PC-9 (cell line): ENCODE measurements around the gene EVC. TPM values are rescaled to one million over a fixed set of nuclear protein-coding genes. Genes with fewer than 3 reads are reported as not detected.
A peak's percentile ranks its signal among the peaks of the same experiment; 100 is the strongest.

Experiments
- BruUV-seq: library from RNA; stranded (reverse); fragments of 400-500 nt; replicated peaks from 2 replicates; lab custom pipeline; 2021; lab: Mats Ljungman, UMichigan
- CTCF ChIA-PET: fragments of 300-600 bp; sonication (Branson Sonifier 250); formaldehyde crosslinking; loops from one replicate; lab custom pipeline; 2022; ENCODE audit warnings: antibody characterized with exemption; lab: Charles Lee
- POLR2A ChIA-PET: fragments of 300-600 bp; sonication (Branson Sonifier 250); formaldehyde crosslinking; loops from one replicate; lab custom pipeline; 2022; ENCODE audit warnings: antibody characterized with exemption; ENCODE audit not compliant: unreplicated experiment; lab: Charles Lee
- DNase-seq, 2 experiments: peaks; one replicate each; pipeline versions ENCODE4 v3.0.0 to v3.0.0-alpha.2; 2015 to 2022; ENCODE audit warnings: mixed read lengths in 1 of 2
- H2AFZ ChIP-seq: fragments of 200-600 bp; sonication (generic); 2 replicates; pipeline ENCODE4 v1.8.1; 2017; ENCODE audit warnings: antibody characterized with exemption
- H3F3A ChIP-seq: fragments of 200-600 bp; sonication (generic); 2 replicates; pipeline ENCODE4 v1.8.1; 2017; ENCODE audit warnings: antibody characterized with exemption, mild to moderate bottlenecking, low read depth; ENCODE audit not compliant: insufficient read depth
- H3K27ac ChIP-seq: fragments of 200-600 bp; sonication (generic); 2 replicates; pipeline ENCODE4 v1.6.1; 2016; ENCODE audit warnings: mixed run types
- H3K27me3 ChIP-seq: fragments of 200-600 bp; sonication (generic); 2 replicates; pipeline ENCODE4 v1.6.1; 2016; ENCODE audit warnings: low read depth, mixed run types; ENCODE audit not compliant: insufficient read depth
- H3K36me3 ChIP-seq: fragments of 200-600 bp; sonication (generic); 2 replicates; pipeline ENCODE4 v1.6.1; 2016; ENCODE audit warnings: low read depth, mixed run types
- H3K4me1 ChIP-seq: fragments of 200-600 bp; sonication (generic); replicated peaks from 2 replicates; pipeline ENCODE4 v1.6.1; 2016; ENCODE audit warnings: mixed run types; ENCODE audit not compliant: insufficient read depth
- H3K4me2 ChIP-seq: fragments of 200-600 bp; sonication (generic); 2 replicates; pipeline ENCODE4 v1.6.1; 2017; ENCODE audit warnings: mixed run types
- H3K4me3 ChIP-seq: fragments of 200-600 bp; sonication (generic); 2 replicates; pipeline ENCODE4 v1.6.1; 2016; ENCODE audit warnings: mixed run types
- H3K79me2 ChIP-seq: fragments of 200-600 bp; sonication (generic); 2 replicates; pipeline ENCODE4 v1.6.1; 2017; ENCODE audit warnings: low read depth, mixed run types
- H3K9me2 ChIP-seq: fragments of 200-600 bp; sonication (generic); 2 replicates; pipeline ENCODE4 v1.8.1; 2017; ENCODE audit warnings: mild to moderate bottlenecking; ENCODE audit not compliant: insufficient read depth
- H3K9me3 ChIP-seq: fragments of 200-600 bp; sonication (generic); 2 replicates; pipeline ENCODE4 v1.8.1; 2016; ENCODE audit warnings: low read depth; ENCODE audit not compliant: insufficient read depth
- H4K20me1 ChIP-seq: fragments of 200-600 bp; sonication (generic); 2 replicates; pipeline ENCODE4 v1.8.1; 2017; ENCODE audit not compliant: insufficient read depth
- EZH2 ChIP-seq: fragments of 200-600 bp; sonication (generic); IDR thresholded peaks from 2 replicates; pipeline ENCODE4 v1.8.0; 2017; ENCODE audit warnings: antibody characterized with exemption, low read depth
- intact Hi-C: fragments of 100-400 bp; cut with micrococcal nuclease; formaldehyde crosslinking; loops from one replicate; pipeline ENCODE4 v1.10.0; 2022; ENCODE audit not compliant: unreplicated experiment
- total RNA-seq: library from RNA; stranded (reverse); gene quantifications from 2 replicates; pipeline ENCODE4 v1.2.3, GENCODE V29; 2021
- TF ChIP-seq, protein P1 (sequence below): fragments of 200-600 bp; sonication (generic); conservative IDR thresholded peaks from 2 replicates; pipeline ENCODE4 v1.6.1; 2017; ENCODE audit warnings: mixed run types, antibody characterized with exemption, mild to moderate bottlenecking, moderate library complexity

EVC gene
- total RNA-seq, 1 experiment from 2014 or later: 14.0 TPM

DNA sequence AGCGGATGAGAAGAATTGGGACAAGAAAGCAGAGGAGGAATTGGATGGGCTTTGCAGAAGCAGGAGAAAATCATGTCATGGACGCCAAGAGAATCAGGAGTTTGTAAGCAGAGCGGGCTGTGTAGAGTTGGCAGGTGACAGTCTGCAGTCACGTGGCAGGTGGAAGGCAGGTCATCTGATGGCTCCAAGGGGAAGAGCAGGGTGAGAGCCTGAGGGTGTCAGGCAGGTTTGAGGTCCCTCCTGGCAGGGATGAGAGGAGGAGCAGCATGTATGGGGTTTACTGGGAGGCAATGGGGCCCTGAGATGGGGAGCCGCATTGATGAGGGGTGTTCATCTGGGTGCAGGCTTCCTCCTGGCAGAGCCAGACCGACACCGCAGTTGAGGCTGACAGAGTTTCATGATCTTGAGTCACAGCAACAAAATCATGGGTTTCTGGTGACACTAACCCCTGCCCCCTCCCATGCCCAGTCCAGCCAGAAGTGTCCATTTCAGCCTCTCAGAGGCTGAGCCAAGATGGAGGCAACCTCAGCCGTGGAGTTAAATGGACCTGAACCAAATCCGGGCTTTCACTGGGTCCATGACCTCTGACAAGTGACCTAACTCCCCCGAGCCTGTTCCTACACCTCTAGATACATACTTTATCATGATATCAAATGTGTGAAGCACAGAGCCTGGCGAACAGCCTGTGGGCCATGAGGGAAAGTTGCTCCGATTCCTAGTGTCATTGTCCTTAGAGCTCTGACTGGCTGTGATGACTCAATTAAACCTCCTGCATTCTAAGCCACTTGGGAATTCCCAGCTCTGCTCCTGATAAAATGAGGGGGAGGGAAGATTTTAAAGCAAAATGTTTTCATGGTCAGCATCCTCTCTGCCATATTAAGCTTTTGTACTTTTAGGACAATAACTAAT is 36.1 kb downstream of the EVC start:
- intact Hi-C loops: loop anchor here (5.0 kb wide), 1 partner anchor 35 kb away; the partner anchor contains the start of gene EVC
- Histone ChIP-seq H3K27ac (no peak overlapping the region), H3K4me2 (no peak overlapping the region), H3K4me1 (no peaks in the 10 kb centered on the region), H3F3A (no peaks in the 10 kb centered on the region), H3K4me3 (no peak overlapping the region), H3K36me3 (no peaks in the 10 kb centered on the region), H3K27me3 (no peaks in the 10 kb centered on the region), H4K20me1 (no peaks in the 10 kb centered on the region), H3K9me2 (no peaks in the 10 kb centered on the region), H2AFZ (no peak overlapping the region), H3K9me3 (no peaks in the 10 kb centered on the region), H3K79me2 (no peaks in the 10 kb centered on the region)
- POLR2A ChIA-PET: interaction anchor here (0.6 kb wide), 2 partner anchors 40 to 609 kb away, joined by 3 to 5 read pairs; no protein-coding TSS in a partner anchor
- no peak for TF ChIP-seq EZH2
- TF ChIP-seq, protein P1, sequence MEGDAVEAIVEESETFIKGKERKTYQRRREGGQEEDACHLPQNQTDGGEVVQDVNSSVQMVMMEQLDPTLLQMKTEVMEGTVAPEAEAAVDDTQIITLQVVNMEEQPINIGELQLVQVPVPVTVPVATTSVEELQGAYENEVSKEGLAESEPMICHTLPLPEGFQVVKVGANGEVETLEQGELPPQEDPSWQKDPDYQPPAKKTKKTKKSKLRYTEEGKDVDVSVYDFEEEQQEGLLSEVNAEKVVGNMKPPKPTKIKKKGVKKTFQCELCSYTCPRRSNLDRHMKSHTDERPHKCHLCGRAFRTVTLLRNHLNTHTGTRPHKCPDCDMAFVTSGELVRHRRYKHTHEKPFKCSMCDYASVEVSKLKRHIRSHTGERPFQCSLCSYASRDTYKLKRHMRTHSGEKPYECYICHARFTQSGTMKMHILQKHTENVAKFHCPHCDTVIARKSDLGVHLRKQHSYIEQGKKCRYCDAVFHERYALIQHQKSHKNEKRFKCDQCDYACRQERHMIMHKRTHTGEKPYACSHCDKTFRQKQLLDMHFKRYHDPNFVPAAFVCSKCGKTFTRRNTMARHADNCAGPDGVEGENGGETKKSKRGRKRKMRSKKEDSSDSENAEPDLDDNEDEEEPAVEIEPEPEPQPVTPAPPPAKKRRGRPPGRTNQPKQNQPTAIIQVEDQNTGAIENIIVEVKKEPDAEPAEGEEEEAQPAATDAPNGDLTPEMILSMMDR: no peak
- CTCF ChIA-PET: no interaction called here
- DNase-seq: no peak
- BruUV-seq: no TSS peak

DNA sequence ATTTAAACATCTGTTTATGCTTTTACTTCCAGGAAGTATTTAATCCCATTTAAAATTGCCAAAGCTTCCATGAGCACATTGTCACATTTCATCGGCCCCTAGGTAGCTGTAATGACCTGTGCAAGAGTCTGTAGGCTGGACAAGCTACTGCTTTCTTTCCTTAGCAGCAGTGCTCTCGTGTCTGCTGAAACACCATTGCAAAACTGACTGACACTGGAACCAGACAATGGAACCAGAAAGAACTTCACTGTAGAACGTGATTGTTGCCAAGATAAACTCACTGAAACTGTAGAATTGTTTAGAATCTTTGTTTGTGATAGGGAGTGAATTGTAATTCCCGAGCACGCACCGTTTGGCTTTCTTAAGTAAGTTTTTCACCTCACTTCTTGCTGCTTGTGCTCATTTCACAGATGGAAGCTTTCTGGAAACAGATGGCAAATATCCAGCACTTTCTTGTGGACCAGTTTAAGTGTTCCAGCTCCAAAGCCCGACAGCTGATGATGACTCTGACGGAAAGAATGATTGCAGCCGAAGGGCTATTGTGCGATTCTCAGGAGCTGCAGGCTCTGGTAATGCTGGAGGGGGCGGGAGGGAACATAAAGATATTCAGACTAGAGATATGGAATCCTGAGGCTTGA is 36.9 kb downstream of the EVC start:
- H4K20me1 ChIP-seq: no peaks in the 10 kb centered on the region
- H3K4me2 ChIP-seq: no peak overlapping the region
- BruUV-seq: no TSS peak
- no peaks in the 10 kb centered on the region for H3K27me3 ChIP-seq
- intact Hi-C loops: loop anchor here (5.0 kb wide), 1 partner anchor 36 kb away; the partner anchor contains the start of gene EVC
- H3K36me3 ChIP-seq: no peaks in the 10 kb centered on the region
- TF ChIP-seq EZH2: no peak
- TF ChIP-seq, protein P1: no peak
- no peaks in the 10 kb centered on the region for H3K9me3 ChIP-seq
- no peak overlapping the region for H2AFZ ChIP-seq
- no peaks in the 10 kb centered on the region for H3K4me1 ChIP-seq
- ChIA-PET CTCF (no interaction called here), POLR2A (interaction anchor here (0.6 kb wide), 2 partner anchors 40 to 610 kb away, joined by 3 to 5 read pairs; no protein-coding TSS in a partner anchor)
- no peaks in the 10 kb centered on the region for H3K79me2 ChIP-seq
- no peak overlapping the region for H3K27ac ChIP-seq
- DNase-seq: peak in 1 of 2 experiments; percentile 37
- no peaks in the 10 kb centered on the region for H3K9me2 ChIP-seq
- no peaks in the 10 kb centered on the region for H3F3A ChIP-seq
- H3K4me3 ChIP-seq: no peak overlapping the region

DNA sequence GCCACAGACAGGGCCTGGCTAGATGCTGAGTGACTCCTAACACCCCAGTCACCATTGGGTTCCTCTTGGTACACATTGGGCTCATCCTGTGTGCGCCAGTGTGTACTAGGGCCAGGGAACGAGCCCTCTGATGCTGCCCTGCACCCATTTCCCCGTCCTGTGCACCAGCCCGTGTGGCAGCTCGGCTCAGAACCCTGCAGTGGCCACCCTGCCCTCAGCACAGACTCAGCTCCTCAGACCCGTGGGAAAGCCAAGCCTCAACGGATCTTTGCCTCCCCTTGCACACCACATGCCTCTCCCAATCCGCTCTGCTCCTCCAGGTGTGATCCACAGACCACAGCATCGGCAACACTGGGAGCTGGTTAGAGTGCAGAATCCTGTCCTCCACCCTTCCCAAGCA is 38.6 kb downstream of the EVC start:
- no peaks in the 10 kb centered on the region for H3K79me2 ChIP-seq
- DNase-seq: no peak
- H3K9me3 ChIP-seq: no peaks in the 10 kb centered on the region
- CTCF ChIA-PET: no interaction called here
- TF ChIP-seq, protein P1: no peak
- TF ChIP-seq EZH2: no peak
- H3K27ac ChIP-seq: no peak overlapping the region
- H3K36me3 ChIP-seq: no peaks in the 10 kb centered on the region
- intact Hi-C loops: loop anchor here (5.0 kb wide), 1 partner anchor 37 kb away; the partner anchor contains the start of gene EVC
- no peak overlapping the region for H3K4me3 ChIP-seq
- H4K20me1 ChIP-seq: no peaks in the 10 kb centered on the region
- no peaks in the 10 kb centered on the region for H3F3A ChIP-seq
- H2AFZ ChIP-seq: no peak overlapping the region
- H3K9me2 ChIP-seq: no peaks in the 10 kb centered on the region
- POLR2A ChIA-PET: no interaction called here
- H3K4me2 ChIP-seq: no peak overlapping the region
- no TSS peak for BruUV-seq
- H3K4me1 ChIP-seq: peaks cover 10% of the 10 kb centered on the region
- H3K27me3 ChIP-seq: no peaks in the 10 kb centered on the region
